Panc1 (cell line): Measurements from ENCODE around the gene VRK3. TPM values are rescaled to one million over a fixed set of nuclear protein-coding genes. Genes with fewer than 3 reads are reported as not detected.
"Not testable (repeated sequence)": the region's sequence is repeated elsewhere in the genome, so short reads cannot be mapped to it uniquely, and the experiment has no call there.

Source experiments
- ATAC-seq: fragments of 200-7000 bp; cut with Tn5 transposase; 2 replicates; pipeline ENCODE4 v1.9.1; 2020; ENCODE audit warnings: mild to moderate bottlenecking, moderate library complexity
- BruUV-seq: library from RNA; stranded (reverse); fragments of 400-500 nt; replicated peaks from 2 replicates; lab custom pipeline; 2021; lab: Mats Ljungman, UMichigan
- CTCF ChIA-PET: fragments of 300-600 bp; sonication (Branson Sonifier 250); formaldehyde crosslinking; loops from one replicate; lab custom pipeline; 2022; ENCODE audit warnings: antibody characterized with exemption; lab: Charles Lee
- POLR2A ChIA-PET: fragments of 300-600 bp; sonication (Branson Sonifier 250); formaldehyde crosslinking; loops from one replicate; lab custom pipeline; 2022; ENCODE audit warnings: antibody characterized with exemption; lab: Charles Lee
- DNase-seq: peaks from one replicate; pipeline ENCODE4 v3.0.0-alpha.2; 2010; ENCODE audit warnings: low read depth, low spot score
- H3K27ac ChIP-seq: 2 replicates; pipeline ENCODE4 v1.5.1; 2011; ENCODE audit warnings: mild to moderate bottlenecking, low read length, inconsistent platforms
- H3K27me3 ChIP-seq: fragments of 200-500 bp; sonication (Bioruptor generic); 2 replicates; pipeline ENCODE4 v1.6.0; 2014; ENCODE audit warnings: low read length, inconsistent platforms; ENCODE audit not compliant: control insufficient read depth, insufficient read depth
- H3K36me3 ChIP-seq: fragments of 200-500 bp; sonication (Bioruptor generic); 2 replicates; pipeline ENCODE4 v1.5.1; 2014; ENCODE audit warnings: inconsistent platforms, mild to moderate bottlenecking, low read length, moderate library complexity; ENCODE audit not compliant: control insufficient read depth, insufficient read depth
- H3K4me1 ChIP-seq: 2 replicates; pipeline ENCODE4 v1.5.1; 2011; ENCODE audit warnings: inconsistent platforms, mild to moderate bottlenecking, low read length, moderate library complexity; ENCODE audit not compliant: control insufficient read depth, insufficient read depth
- H3K4me3 ChIP-seq, 2 experiments: 2 replicates each; pipeline ENCODE4 v1.5.1; 2011 to 2012; ENCODE audit warnings: low read depth in 2 of 2, low read length in 2 of 2, mild to moderate bottlenecking in 2 of 2, inconsistent platforms in 1 of 2, moderate library complexity in 1 of 2
- H3K9me3 ChIP-seq: fragments of 200-500 bp; sonication (Bioruptor generic); 2 replicates; pipeline ENCODE4 v1.5.1; 2014; ENCODE audit warnings: low read depth, mild to moderate bottlenecking, inconsistent platforms, low read length, moderate library complexity; ENCODE audit not compliant: control insufficient read depth, insufficient read depth
- POLR2AphosphoS5 ChIP-seq: IDR thresholded peaks from 2 replicates; pipeline ENCODE4 v1.6.1; 2012; ENCODE audit warnings: mild to moderate bottlenecking, low read depth, low read length, moderate library complexity
- SIN3A ChIP-seq: IDR thresholded peaks from 2 replicates; pipeline ENCODE4 v1.6.1; 2012; ENCODE audit warnings: low read depth, mild to moderate bottlenecking, low read length, moderate library complexity, borderline replicate concordance; ENCODE audit not compliant: insufficient read depth
- TCF7L2 ChIP-seq: IDR thresholded peaks from 2 replicates; pipeline ENCODE4 v1.6.1; 2011; ENCODE audit warnings: mild to moderate bottlenecking, low read depth, low read length, inconsistent platforms
- in situ Hi-C: cut with HindIII; loops from 2 replicates; pipeline ENCODE4 v1.10.0; 2016; ENCODE audit warnings: low sequenced_read_pairs, low pct_unique_long_range_greater_than_20kb
- intact Hi-C: fragments of 100-400 bp; cut with micrococcal nuclease; formaldehyde crosslinking; loops from one replicate; pipeline ENCODE4 v1.10.0; 2022; ENCODE audit not compliant: unreplicated experiment
- total RNA-seq: library from RNA; stranded (reverse); gene quantifications from one replicate; pipeline ENCODE4 v1.2.1, GENCODE V29; 2021; ENCODE audit not compliant: unreplicated experiment
- TF ChIP-seq, protein P1 (sequence below): fragments of 450-650 bp; IDR thresholded peaks from 2 replicates; pipeline ENCODE4 v1.5.1; 2017; ENCODE audit warnings: mild to moderate bottlenecking
- TF ChIP-seq, protein P2 (sequence below), 2 experiments: IDR thresholded peaks; 2 replicates each; pipeline ENCODE4 v1.6.1; 2011 to 2012; ENCODE audit warnings: low read depth in 2 of 2, control low read depth in 1 of 2, low read length in 1 of 2, mild to moderate bottlenecking in 1 of 2, moderate library complexity in 1 of 2; ENCODE audit not compliant: insufficient read depth in 1 of 2

VRK3 gene
- total RNA-seq, 1 experiment from 2014 or later, result 32.6 TPM

DNA sequence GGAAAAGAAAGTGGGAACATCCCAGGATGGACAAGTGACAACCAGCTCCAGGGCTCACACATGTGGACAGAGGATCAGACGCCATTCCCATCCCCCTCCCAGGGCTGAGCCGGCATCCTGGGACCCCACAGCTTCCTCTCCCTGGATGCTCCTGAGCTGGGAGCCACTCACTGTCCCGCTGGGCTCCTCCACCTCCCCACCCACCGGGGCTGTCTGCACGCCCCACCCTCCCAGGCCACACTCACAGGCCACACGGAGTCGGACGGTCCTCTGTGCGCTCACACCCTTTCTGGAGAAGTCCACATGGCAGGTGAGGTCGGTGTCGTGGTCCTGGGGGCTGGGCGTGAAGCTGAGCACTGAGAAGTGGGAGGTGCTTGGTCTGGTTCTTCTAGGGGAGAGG lies 65.3 kb downstream of the VRK3 start:
- H3K4me3 ChIP-seq, intact Hi-C loops, H3K4me1 ChIP-seq, POLR2A ChIA-PET, H3K36me3 ChIP-seq, CTCF ChIA-PET, DNase-seq, in situ Hi-C loops, H3K27ac ChIP-seq, H3K27me3 ChIP-seq, BruUV-seq, H3K9me3 ChIP-seq: not testable (repeated sequence)
- peak; percentile 46; the same call in 1 of the 2 replicates for ATAC-seq

DNA sequence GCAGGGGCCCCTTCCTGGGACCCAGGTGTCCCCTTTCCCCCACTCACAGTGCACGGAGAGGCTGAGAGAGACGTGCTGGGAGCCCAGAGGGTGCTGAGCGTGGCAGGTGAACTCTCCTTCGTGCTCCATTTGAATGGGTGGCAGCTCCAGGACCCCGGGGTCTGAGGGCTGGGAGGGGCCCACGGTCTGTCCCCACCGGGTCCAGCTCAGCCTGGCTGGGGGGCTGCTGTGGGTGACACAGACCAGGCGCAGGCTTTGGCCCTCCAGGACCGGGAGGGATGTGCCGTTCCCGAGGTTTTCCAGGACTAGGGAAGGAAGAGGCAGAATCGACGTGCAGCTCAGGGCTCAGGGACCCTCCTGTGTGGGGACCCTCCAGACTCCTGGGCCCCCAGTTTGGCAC lies 66.6 kb downstream of the VRK3 start:
- POLR2A ChIA-PET, H3K27me3 ChIP-seq, H3K9me3 ChIP-seq, BruUV-seq, in situ Hi-C loops, H3K27ac ChIP-seq, intact Hi-C loops, DNase-seq, H3K4me3 ChIP-seq, H3K4me1 ChIP-seq, H3K36me3 ChIP-seq, CTCF ChIA-PET: not testable (repeated sequence)
- ATAC-seq, result 0 out of 2 replicates have a peak, but pooled peaks have one; percentile 32

DNA sequence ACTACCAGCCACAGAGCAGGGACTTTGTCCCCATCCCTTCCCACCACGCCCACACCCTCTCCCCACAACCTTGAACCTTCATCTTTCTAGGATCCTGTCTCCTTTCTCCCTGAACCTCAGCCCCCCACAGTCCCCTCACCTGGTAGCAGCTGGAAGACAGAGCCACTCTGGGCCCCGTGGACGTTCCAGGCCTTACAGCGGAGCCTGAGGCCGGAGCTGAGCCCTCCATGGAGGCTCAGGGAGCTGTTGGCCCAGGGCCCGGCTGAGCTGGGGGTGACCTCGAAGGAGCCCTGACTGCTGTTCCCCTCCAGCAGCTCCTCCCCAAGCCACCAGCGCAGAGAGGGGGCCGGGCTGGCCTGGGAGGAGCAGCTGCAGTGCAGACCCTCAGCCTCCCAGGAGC lies 67.0 kb downstream of the VRK3 start:
- POLR2A ChIA-PET, CTCF ChIA-PET, H3K4me1 ChIP-seq, H3K4me3 ChIP-seq, H3K36me3 ChIP-seq, H3K9me3 ChIP-seq, DNase-seq, H3K27ac ChIP-seq, in situ Hi-C loops, ATAC-seq, BruUV-seq, H3K27me3 ChIP-seq, intact Hi-C loops: not testable (repeated sequence)

DNA sequence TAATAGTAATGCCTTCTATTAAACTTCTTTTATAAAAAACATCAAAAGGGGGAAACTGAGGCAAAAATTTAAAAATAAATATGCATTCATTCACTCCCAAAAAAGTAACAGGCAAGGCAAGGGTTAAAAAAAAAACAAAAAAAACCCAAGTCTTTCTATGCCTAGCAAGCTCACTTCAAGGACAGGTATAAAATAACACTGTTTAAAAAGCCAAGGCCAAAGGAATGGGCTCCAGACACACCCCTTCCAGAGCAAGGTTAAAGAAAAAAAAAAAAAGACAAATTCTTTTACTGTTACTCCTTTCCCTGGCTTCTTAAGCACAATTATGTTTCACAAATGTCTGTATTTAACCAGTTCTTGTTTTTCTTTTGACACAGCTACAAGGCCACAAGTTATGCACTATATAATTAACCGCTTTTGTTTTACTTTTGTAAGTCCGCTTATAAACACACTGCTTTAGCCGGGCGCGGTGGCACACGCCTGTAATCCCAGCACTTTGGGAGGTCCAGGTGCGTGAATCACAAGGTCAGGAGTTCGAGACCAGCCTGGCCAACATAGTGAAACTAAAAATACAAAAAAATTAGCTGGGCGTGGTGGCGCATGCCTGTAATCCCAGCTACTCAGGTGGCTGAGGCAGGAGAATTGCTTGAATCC lies 67.8 kb downstream of the VRK3 start:
- CTCF ChIA-PET, result no interaction called here
- Histone ChIP-seq H3K27ac (no peak overlapping the region), H3K9me3 (no peaks in the 10 kb centered on the region), H3K4me1 (no peaks in the 10 kb centered on the region), H3K36me3 (no peaks in the 10 kb centered on the region), H3K4me3 (no peak overlapping the region), H3K27me3 (no peaks in the 10 kb centered on the region)
- in situ Hi-C loops (no loop called here), intact Hi-C loops (no loop called here)
- no peak for TF ChIP-seq SIN3A
- no peak for TF ChIP-seq TCF7L2
- no peak for TF ChIP-seq POLR2AphosphoS5
- TF ChIP-seq, protein P1, sequence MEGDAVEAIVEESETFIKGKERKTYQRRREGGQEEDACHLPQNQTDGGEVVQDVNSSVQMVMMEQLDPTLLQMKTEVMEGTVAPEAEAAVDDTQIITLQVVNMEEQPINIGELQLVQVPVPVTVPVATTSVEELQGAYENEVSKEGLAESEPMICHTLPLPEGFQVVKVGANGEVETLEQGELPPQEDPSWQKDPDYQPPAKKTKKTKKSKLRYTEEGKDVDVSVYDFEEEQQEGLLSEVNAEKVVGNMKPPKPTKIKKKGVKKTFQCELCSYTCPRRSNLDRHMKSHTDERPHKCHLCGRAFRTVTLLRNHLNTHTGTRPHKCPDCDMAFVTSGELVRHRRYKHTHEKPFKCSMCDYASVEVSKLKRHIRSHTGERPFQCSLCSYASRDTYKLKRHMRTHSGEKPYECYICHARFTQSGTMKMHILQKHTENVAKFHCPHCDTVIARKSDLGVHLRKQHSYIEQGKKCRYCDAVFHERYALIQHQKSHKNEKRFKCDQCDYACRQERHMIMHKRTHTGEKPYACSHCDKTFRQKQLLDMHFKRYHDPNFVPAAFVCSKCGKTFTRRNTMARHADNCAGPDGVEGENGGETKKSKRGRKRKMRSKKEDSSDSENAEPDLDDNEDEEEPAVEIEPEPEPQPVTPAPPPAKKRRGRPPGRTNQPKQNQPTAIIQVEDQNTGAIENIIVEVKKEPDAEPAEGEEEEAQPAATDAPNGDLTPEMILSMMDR, result no peak
- TF ChIP-seq, protein P2, sequence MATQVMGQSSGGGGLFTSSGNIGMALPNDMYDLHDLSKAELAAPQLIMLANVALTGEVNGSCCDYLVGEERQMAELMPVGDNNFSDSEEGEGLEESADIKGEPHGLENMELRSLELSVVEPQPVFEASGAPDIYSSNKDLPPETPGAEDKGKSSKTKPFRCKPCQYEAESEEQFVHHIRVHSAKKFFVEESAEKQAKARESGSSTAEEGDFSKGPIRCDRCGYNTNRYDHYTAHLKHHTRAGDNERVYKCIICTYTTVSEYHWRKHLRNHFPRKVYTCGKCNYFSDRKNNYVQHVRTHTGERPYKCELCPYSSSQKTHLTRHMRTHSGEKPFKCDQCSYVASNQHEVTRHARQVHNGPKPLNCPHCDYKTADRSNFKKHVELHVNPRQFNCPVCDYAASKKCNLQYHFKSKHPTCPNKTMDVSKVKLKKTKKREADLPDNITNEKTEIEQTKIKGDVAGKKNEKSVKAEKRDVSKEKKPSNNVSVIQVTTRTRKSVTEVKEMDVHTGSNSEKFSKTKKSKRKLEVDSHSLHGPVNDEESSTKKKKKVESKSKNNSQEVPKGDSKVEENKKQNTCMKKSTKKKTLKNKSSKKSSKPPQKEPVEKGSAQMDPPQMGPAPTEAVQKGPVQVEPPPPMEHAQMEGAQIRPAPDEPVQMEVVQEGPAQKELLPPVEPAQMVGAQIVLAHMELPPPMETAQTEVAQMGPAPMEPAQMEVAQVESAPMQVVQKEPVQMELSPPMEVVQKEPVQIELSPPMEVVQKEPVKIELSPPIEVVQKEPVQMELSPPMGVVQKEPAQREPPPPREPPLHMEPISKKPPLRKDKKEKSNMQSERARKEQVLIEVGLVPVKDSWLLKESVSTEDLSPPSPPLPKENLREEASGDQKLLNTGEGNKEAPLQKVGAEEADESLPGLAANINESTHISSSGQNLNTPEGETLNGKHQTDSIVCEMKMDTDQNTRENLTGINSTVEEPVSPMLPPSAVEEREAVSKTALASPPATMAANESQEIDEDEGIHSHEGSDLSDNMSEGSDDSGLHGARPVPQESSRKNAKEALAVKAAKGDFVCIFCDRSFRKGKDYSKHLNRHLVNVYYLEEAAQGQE (IDR thresholded peaks at IDR 0.05; ENCODE audit: insufficient read depth in 1 of 2, low read depth in 2 of 2, low read length in 1 of 2), result no peak
- BruUV-seq, result no TSS peak
- DNase-seq (no peak), ATAC-seq (no peak)
- POLR2A ChIA-PET, result no interaction called here
